ENCODE data around the gene SCG5. TPM values are rescaled to one million over a fixed set of nuclear protein-coding genes. Genes with fewer than 3 reads are reported as not detected.

SCG5 gene
- total RNA-seq, 1 donor from 2014 or later: 25.1 TPM

- Mint-ChIP-seq H3K9me3 (no peaks in the 10 kb centered on the region), H3K4me3 (no peak overlapping the region), H3K27me3 (ENCODE audit: low read depth) (no peaks in the 10 kb centered on the region), H3K4me1 (no peaks in the 10 kb centered on the region), H3K27ac (ENCODE audit: unreplicated experiment) (no peak overlapping the region), H3K36me3 (ENCODE audit: low read depth) (no peaks in the 10 kb centered on the region)
- no peak for DNase-seq (ENCODE audit: low read depth, low spot score)
- TF ChIP-seq CTCF (conservative IDR thresholded peaks at IDR 0.05): no peak
These were observed 15.0 kb downstream of the SCG5 start for GRCh38 chr15:32656496-32656895.

- Mint-ChIP-seq H3K4me3 (no peak overlapping the region), H3K4me1 (no peaks in the 10 kb centered on the region), H3K27me3 (ENCODE audit: low read depth) (no peaks in the 10 kb centered on the region), H3K27ac (ENCODE audit: unreplicated experiment) (no peak overlapping the region), H3K36me3 (ENCODE audit: low read depth) (no peaks in the 10 kb centered on the region), H3K9me3 (no peaks in the 10 kb centered on the region)
- TF ChIP-seq CTCF (conservative IDR thresholded peaks at IDR 0.05): no peak
- DNase-seq (ENCODE audit: low read depth, low spot score): no peak
These were observed 15.8 kb downstream of the SCG5 start for GRCh38 chr15:32657198-32657883.

GRCh38 chr15:32657941-32658340, 16.4 kb downstream of the SCG5 start:
- no peak overlapping the region for H3K27ac Mint-ChIP-seq (ENCODE audit: unreplicated experiment)
- no peaks in the 10 kb centered on the region for H3K9me3 Mint-ChIP-seq
- TF ChIP-seq CTCF (conservative IDR thresholded peaks at IDR 0.05): no peak
- no peaks in the 10 kb centered on the region for H3K27me3 Mint-ChIP-seq (ENCODE audit: low read depth)
- no peaks in the 10 kb centered on the region for H3K4me1 Mint-ChIP-seq
- H3K36me3 Mint-ChIP-seq (ENCODE audit: low read depth): no peaks in the 10 kb centered on the region
- DNase-seq (ENCODE audit: low read depth, low spot score): no peak
- no peak overlapping the region for H3K4me3 Mint-ChIP-seq

GRCh38 chr15:32659340-32660155, 18.0 kb downstream of the SCG5 start:
- no peak for DNase-seq (ENCODE audit: low read depth, low spot score)
- Mint-ChIP-seq H3K36me3 (ENCODE audit: low read depth) (no peaks in the 10 kb centered on the region), H3K4me3 (no peak overlapping the region), H3K4me1 (no peaks in the 10 kb centered on the region), H3K27me3 (ENCODE audit: low read depth) (no peaks in the 10 kb centered on the region), H3K9me3 (no peaks in the 10 kb centered on the region), H3K27ac (ENCODE audit: unreplicated experiment) (no peak overlapping the region)
- no peak for TF ChIP-seq CTCF (conservative IDR thresholded peaks at IDR 0.05)

GRCh38 chr15:32663671-32664070, 22.2 kb downstream of the SCG5 start:
- no peak for TF ChIP-seq CTCF (conservative IDR thresholded peaks at IDR 0.05)
- H3K4me1 Mint-ChIP-seq: no peaks in the 10 kb centered on the region
- DNase-seq (ENCODE audit: low read depth, low spot score): no peak
- H3K9me3 Mint-ChIP-seq: no peaks in the 10 kb centered on the region
- H3K27me3 Mint-ChIP-seq (ENCODE audit: low read depth): no peaks in the 10 kb centered on the region
- H3K36me3 Mint-ChIP-seq (ENCODE audit: low read depth): no peaks in the 10 kb centered on the region
- H3K4me3 Mint-ChIP-seq: no peak overlapping the region
- no peak overlapping the region for H3K27ac Mint-ChIP-seq (ENCODE audit: unreplicated experiment)

Data from neural crest cell (in vitro differentiated cells).